Endothelial cell of umbilical vein (primary cell): Measurements from ENCODE around the gene TSPAN4. TPM values are rescaled to one million over a fixed set of nuclear protein-coding genes. Genes with fewer than 3 reads are reported as not detected.
A peak's percentile ranks its signal among the peaks of the same experiment; 100 is the strongest.

Experiments
- BruUV-seq: library from RNA; stranded (reverse); fragments of 400-500 nt; replicated peaks from 2 replicates; lab custom pipeline; 2021; lab: Mats Ljungman, UMichigan
- CTCF ChIA-PET: fragments of 300-600, 350-600 bp; sonication (Branson Sonifier 250); formaldehyde crosslinking; loops from one replicate; lab custom pipeline; 2021; ENCODE audit warnings: antibody characterized with exemption, inconsistent platforms; lab: Charles Lee
- POLR2A ChIA-PET: fragments of 300-600, 350-600 bp; sonication (Branson Sonifier 250); formaldehyde crosslinking; loops from one replicate; lab custom pipeline; 2021; ENCODE audit warnings: antibody characterized with exemption, inconsistent platforms; lab: Charles Lee
- DNase-seq: peaks from one replicate; pipeline ENCODE4 v3.0.0-alpha.2; 2011; ENCODE audit warnings: low read depth, low spot score
- FAIRE-seq: peaks from 2 replicates; lab custom pipeline; 2011; peaks lifted over from hg19 to GRCh38; lab: Jason Lieb, UNC
- H2AFZ ChIP-seq: 2 replicates; pipeline ENCODE4 v1.6.0; 2012; ENCODE audit warnings: low read depth, low read length, control low read depth, inconsistent platforms
- H3K27ac ChIP-seq: 2 replicates; pipeline ENCODE4 v1.5.1; 2011; ENCODE audit warnings: low read depth, mild to moderate bottlenecking, control low read depth, low read length, moderate library complexity; ENCODE audit not compliant: insufficient read depth
- H3K27me3 ChIP-seq, 2 experiments: 2 replicates each; pipeline versions ENCODE4 v1.6.0 to v1.6.1; 2011; ENCODE audit warnings: low read length in 2 of 2, mixed read lengths in 1 of 2; ENCODE audit not compliant: control insufficient read depth in 2 of 2, insufficient read depth in 2 of 2
- H3K36me3 ChIP-seq, 2 experiments: 2 replicates in 1 of 2; 3 replicates in 1 of 2; pipeline ENCODE4 v1.5.1; 2011; ENCODE audit warnings: low read length in 2 of 2, mild to moderate bottlenecking in 1 of 2, moderate library complexity in 1 of 2; ENCODE audit not compliant: control insufficient read depth in 2 of 2, insufficient read depth in 2 of 2; ENCODE audit errors: extremely low read depth in 1 of 2
- H3K4me1 ChIP-seq: 3 replicates; pipeline ENCODE4 v1.5.1; 2011; ENCODE audit warnings: mild to moderate bottlenecking, low read length; ENCODE audit not compliant: control insufficient read depth, insufficient read depth; ENCODE audit errors: extremely low read depth
- H3K4me2 ChIP-seq: 2 replicates; pipeline ENCODE4 v1.6.1; 2011; ENCODE audit warnings: low read length, control low read depth, mixed read lengths; ENCODE audit not compliant: insufficient read depth
- H3K4me3 ChIP-seq, 3 experiments: fragments of 200-600 bp in 1 of 3; sonication (generic), shearing (Covaris generic) in 1 of 3; replicated peaks in 1 of 3; 2 replicates each; pipeline ENCODE4 v1.5.1; 2011 to 2016; ENCODE audit warnings: control low read depth in 3 of 3, low read length in 3 of 3, mild to moderate bottlenecking in 2 of 3, inconsistent platforms in 1 of 3, low read depth in 1 of 3, moderate library complexity in 1 of 3; ENCODE audit not compliant: insufficient read depth in 1 of 3
- H3K79me2 ChIP-seq: 2 replicates; pipeline ENCODE4 v1.6.0; 2012; ENCODE audit warnings: low read length, inconsistent platforms; ENCODE audit not compliant: control insufficient read depth, insufficient read depth
- H3K9ac ChIP-seq: replicated peaks from 2 replicates; pipeline ENCODE3; 2011; ENCODE audit warnings: low read length, control low read depth; ENCODE audit not compliant: insufficient read depth; ENCODE audit errors: extremely low read depth
- H3K9me1 ChIP-seq: replicated peaks from 3 replicates; pipeline ENCODE4 v1.6.0; 2011; ENCODE audit warnings: mild to moderate bottlenecking, low read length; ENCODE audit not compliant: control insufficient read depth, insufficient read depth; ENCODE audit errors: extremely low read depth
- H3K9me3 ChIP-seq: replicated peaks from 2 replicates; pipeline ENCODE4 v1.5.1; 2012; ENCODE audit warnings: low read length, inconsistent platforms; ENCODE audit not compliant: control insufficient read depth, insufficient read depth
- H4K20me1 ChIP-seq: replicated peaks from 2 replicates; pipeline ENCODE3; 2011; ENCODE audit warnings: mild to moderate bottlenecking, low read length; ENCODE audit not compliant: control insufficient read depth, insufficient read depth; ENCODE audit errors: extremely low read depth
- EZH2 ChIP-seq: IDR thresholded peaks from 2 replicates; pipeline ENCODE4 v1.6.1; 2012; ENCODE audit warnings: borderline replicate concordance, low read depth, mild to moderate bottlenecking, moderate library complexity, low read length, inconsistent platforms; ENCODE audit not compliant: severe bottlenecking
- FOS ChIP-seq: IDR thresholded peaks from 2 replicates; pipeline ENCODE4 v1.6.1; 2011; ENCODE audit warnings: mild to moderate bottlenecking, low read length, moderate library complexity, borderline replicate concordance; ENCODE audit not compliant: insufficient read depth
- GATA2 ChIP-seq: IDR thresholded peaks from 2 replicates; pipeline ENCODE4 v1.7.0; 2011; ENCODE audit warnings: low read depth, mild to moderate bottlenecking, moderate library complexity, mixed read lengths, low read length; ENCODE audit not compliant: insufficient read length, insufficient read depth
- JUN ChIP-seq: IDR thresholded peaks from 2 replicates; pipeline ENCODE4 v1.6.1; 2011; ENCODE audit warnings: borderline replicate concordance, low read depth; ENCODE audit not compliant: insufficient read length, insufficient read depth
- MYC ChIP-seq: IDR thresholded peaks from one replicate; pipeline ENCODE4 v1.6.1; 2011; ENCODE audit warnings: mild to moderate bottlenecking, low read depth, low read length
- POLR2A ChIP-seq: IDR thresholded peaks from 2 replicates; pipeline ENCODE4 v1.6.1; 2012; ENCODE audit warnings: low read depth, mild to moderate bottlenecking, control low read depth, low read length
- POLR2AphosphoS5 ChIP-seq: IDR thresholded peaks from 2 replicates; pipeline ENCODE4 v1.6.1; 2012; ENCODE audit warnings: low read depth, mild to moderate bottlenecking, control low read depth, low read length, moderate library complexity; ENCODE audit not compliant: insufficient read depth
- dilution Hi-C: fragments of 300-500 bp; cut with MboI; formaldehyde crosslinking; loops from one replicate; pipeline ENCODE4 v1.15.0; 2019; ENCODE audit warnings: low sequenced_read_pairs; ENCODE audit not compliant: extremely low pct_ligation_motif_present
- intact Hi-C: fragments of 100-400 bp; cut with micrococcal nuclease; formaldehyde crosslinking; loops from one replicate; pipeline ENCODE4 v1.10.0; 2022
- polyA plus RNA-seq, 4 experiments: library from polyadenylated mRNA; depleted of rRNA in 3 of 4; stranded (reverse) in 3 of 4; unstranded in 1 of 4; fragments of >200 nt; gene quantifications; 2 replicates each; pipeline versions ENCODE4 v1.2.1 to v1.2.3, GENCODE V29; 2011 to 2012; ENCODE audit warnings: missing spikeins in 1 of 4
- total RNA-seq: library from RNA; stranded (reverse); gene quantifications from 2 replicates; pipeline ENCODE4 v1.2.3, GENCODE V29; 2021
- TF ChIP-seq, protein P1 (sequence below): IDR thresholded peaks from 2 replicates; pipeline ENCODE4 v1.6.1; 2011; ENCODE audit not compliant: insufficient read depth, insufficient read length
- TF ChIP-seq, protein P2 (sequence below), 2 donors: IDR thresholded peaks; 1 replicate in 1 of 2; 2 replicates in 1 of 2; pipeline ENCODE4 v1.5.1; 2011; ENCODE audit warnings: low read length in 2 of 2, mild to moderate bottlenecking in 2 of 2, moderate library complexity in 2 of 2, control low read depth in 1 of 2, inconsistent platforms in 1 of 2, low read depth in 1 of 2; ENCODE audit not compliant: insufficient read depth in 1 of 2; ENCODE audit errors: extremely low read depth in 1 of 2

TSPAN4 gene
- total and polyA plus RNA-seq, 2 donors (not counting 3 experiments of a cell fraction or from before 2014, with no cell fraction given), result 114 to 199 TPM

DNA sequence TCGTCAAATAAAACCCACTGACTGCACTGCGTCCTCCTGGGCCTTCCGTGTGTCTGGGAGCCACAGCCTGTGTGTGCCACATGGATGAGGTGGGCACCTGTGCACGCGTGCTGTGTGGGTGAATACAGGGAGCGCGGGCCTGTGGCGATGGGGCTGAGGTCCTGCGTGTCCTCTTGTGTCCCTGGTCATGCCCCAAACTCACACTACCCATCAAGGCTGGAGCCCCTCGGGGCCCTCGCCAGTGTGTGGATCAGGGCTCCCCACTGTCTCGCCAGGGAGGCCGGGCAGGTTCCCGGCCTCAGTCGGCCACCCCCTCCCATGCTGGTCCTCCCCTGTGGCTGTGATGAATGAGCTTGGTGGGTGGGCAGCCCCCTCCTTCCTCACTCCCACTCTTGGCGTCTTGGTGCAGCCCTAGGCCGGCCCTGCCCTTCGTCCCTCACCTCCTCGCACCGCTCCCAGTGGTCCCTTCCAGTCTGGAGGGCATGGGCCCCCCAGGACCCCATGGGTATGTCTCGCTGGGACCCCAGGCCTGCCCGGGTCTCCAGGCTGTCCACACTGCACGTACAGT, 10.6 kb upstream of the TSPAN4 start:
- BruUV-seq, result no TSS peak
- H3K27ac ChIP-seq, result no peak overlapping the region
- CTCF ChIA-PET, result interaction anchor here (2.7 kb wide), 1 partner anchor 8 kb away, joined by 8 read pairs; no protein-coding TSS in a partner anchor

More for the DNA sequence above, 10.6 kb upstream of the TSPAN4 start:
- dilution Hi-C loops, result no loop called here
- intact Hi-C loops, result no loop called here
- Histone ChIP-seq H3K4me2 (peak overlapping the region; percentile 27), H3K9me1 (no peaks in the 10 kb centered on the region), H3K4me3 (peak overlapping the region in 2 of 3 experiments; percentile 16 to 70), H3K9me3 (no peaks in the 10 kb centered on the region), H3K36me3 (peaks cover 4 to 11% of the 10 kb centered on the region in 2 experiments), H4K20me1 (no peaks in the 10 kb centered on the region), H3K79me2 (peaks cover 26% of the 10 kb centered on the region), H3K4me1 (peaks cover 57% of the 10 kb centered on the region), H3K9ac (peak overlapping the region; percentile 38), H3K27me3 (no peaks in the 10 kb centered on the region), H2AFZ (peak overlapping the region; percentile 8)
- TF ChIP-seq FOS (no peak), JUN (no peak), POLR2A (no peak), EZH2 (no peak), MYC (no peak), GATA2 (no peak), POLR2AphosphoS5 (no peak)
- TF ChIP-seq, protein P1, sequence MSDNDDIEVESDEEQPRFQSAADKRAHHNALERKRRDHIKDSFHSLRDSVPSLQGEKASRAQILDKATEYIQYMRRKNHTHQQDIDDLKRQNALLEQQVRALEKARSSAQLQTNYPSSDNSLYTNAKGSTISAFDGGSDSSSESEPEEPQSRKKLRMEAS, result no peak
- TF ChIP-seq, protein P2, sequence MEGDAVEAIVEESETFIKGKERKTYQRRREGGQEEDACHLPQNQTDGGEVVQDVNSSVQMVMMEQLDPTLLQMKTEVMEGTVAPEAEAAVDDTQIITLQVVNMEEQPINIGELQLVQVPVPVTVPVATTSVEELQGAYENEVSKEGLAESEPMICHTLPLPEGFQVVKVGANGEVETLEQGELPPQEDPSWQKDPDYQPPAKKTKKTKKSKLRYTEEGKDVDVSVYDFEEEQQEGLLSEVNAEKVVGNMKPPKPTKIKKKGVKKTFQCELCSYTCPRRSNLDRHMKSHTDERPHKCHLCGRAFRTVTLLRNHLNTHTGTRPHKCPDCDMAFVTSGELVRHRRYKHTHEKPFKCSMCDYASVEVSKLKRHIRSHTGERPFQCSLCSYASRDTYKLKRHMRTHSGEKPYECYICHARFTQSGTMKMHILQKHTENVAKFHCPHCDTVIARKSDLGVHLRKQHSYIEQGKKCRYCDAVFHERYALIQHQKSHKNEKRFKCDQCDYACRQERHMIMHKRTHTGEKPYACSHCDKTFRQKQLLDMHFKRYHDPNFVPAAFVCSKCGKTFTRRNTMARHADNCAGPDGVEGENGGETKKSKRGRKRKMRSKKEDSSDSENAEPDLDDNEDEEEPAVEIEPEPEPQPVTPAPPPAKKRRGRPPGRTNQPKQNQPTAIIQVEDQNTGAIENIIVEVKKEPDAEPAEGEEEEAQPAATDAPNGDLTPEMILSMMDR (IDR thresholded peaks at IDR 0.05; ENCODE audit: extremely low read depth in 1 of 2, insufficient read depth in 1 of 2, low read depth in 1 of 2, low read length in 2 of 2), result no peak
- POLR2A ChIA-PET, result interaction anchor here (2.3 to 3.6 kb wide), 3 partner anchors 10 to 13 kb away, joined by 15 to 28 read pairs (median 25); partner anchors contain the start of genes PNPLA2, POLR2L and TSPAN4
- DNase-seq (no peak), FAIRE-seq (no peak)
